ENCODE data around the gene COX4I1.
"Not testable (repeated sequence)": the region's sequence is repeated elsewhere in the genome, so short reads cannot be mapped to it uniquely, and the experiment has no call there.

COX4I1 gene

DNA sequence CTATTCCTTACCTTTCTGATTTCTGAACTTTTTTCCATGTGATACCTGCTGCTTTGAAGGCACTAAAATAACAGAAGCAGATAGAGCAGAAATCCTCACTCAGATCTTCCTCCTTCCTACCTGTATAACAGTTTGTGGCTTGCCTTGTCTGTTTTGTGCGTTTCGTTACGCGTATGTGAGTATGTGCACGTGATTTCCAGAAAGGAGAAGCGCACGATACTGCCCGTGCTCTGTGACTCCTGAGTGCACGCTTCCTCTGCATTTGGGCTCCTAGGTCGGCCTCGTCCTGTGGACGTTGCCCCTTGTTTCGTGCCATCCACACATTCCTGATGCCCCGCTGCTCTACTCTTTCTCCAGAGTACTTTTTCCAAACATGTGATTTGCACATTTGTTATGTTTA is 4.1 kb downstream of the COX4I1 start:
- no peak overlapping the region for H3K27ac ChIP-seq (ENCODE audit: low read length)
- H3K4me3 ChIP-seq (ENCODE audit: low read depth in 1 of 2, low read length in 2 of 2): no peak overlapping the region
- H3K4me1 ChIP-seq (ENCODE audit: control insufficient read depth in 1 of 2, insufficient read depth in 2 of 2, low read length in 2 of 2): peaks cover 0 to 24% of the 10 kb centered on the region in 2 donors
- H3K36me3 ChIP-seq (ENCODE audit: control insufficient read depth in 1 of 2, insufficient read depth in 2 of 2, low read length in 2 of 2): peaks cover 47 to 56% of the 10 kb centered on the region in 2 donors
- H3K9me3 ChIP-seq (ENCODE audit: control insufficient read depth in 1 of 2, low read length in 2 of 2): no peaks in the 10 kb centered on the region
- no peaks in the 10 kb centered on the region for H3K27me3 ChIP-seq (ENCODE audit: low read depth, low read length)

DNA sequence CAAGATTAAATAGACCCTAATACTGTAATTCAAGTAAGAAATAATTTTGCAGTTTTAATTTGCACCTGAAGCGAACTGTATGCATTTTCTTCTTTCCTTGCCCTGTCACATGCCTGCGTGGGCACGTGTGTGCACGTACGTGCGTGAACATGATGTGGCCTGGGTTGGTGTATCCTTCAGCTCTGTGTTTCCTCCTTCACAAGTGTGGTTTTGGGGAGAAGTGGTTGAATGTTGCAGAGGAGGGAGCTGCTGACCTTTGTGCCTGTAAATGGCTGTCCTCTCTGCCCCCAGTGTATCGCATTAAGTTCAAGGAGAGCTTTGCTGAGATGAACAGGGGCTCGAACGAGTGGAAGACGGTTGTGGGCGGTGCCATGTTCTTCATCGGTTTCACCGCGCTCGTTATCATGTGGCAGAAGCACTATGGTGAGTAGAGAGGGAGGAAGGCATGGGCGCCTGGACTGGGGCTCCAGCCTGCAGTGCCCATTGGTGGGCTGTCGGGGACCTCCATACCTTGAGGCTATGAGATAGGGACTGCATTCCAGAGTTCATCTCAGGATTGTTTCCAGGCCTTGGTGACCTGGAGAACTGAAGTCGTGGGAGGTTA is 6.0 kb downstream of the COX4I1 start:
- Histone ChIP-seq H3K9me3 (ENCODE audit: control insufficient read depth in 1 of 2, low read length in 2 of 2) (no peaks in the 10 kb centered on the region), H3K27ac (ENCODE audit: low read length) (no peak overlapping the region), H3K27me3 (ENCODE audit: low read depth, low read length) (no peaks in the 10 kb centered on the region), H3K36me3 (ENCODE audit: control insufficient read depth in 1 of 2, insufficient read depth in 2 of 2, low read length in 2 of 2) (peaks cover 47 to 56% of the 10 kb centered on the region in 2 donors), H3K4me1 (ENCODE audit: control insufficient read depth in 1 of 2, insufficient read depth in 2 of 2, low read length in 2 of 2) (peaks cover 0 to 17% of the 10 kb centered on the region in 2 donors), H3K4me3 (ENCODE audit: low read depth in 1 of 2, low read length in 2 of 2) (no peak overlapping the region)

DNA sequence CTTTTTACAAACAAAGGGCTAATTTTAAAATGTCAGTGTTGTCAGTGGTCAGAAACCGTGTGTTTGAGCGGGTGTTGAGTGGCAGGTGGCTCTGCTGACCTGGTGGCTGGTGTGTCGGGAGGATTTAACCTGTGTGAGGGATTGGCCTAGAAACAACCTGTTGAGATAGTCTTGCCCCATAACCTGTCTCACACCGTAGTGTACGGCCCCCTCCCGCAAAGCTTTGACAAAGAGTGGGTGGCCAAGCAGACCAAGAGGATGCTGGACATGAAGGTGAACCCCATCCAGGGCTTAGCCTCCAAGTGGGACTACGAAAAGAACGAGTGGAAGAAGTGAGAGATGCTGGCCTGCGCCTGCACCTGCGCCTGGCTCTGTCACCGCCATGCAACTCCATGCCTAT is 7.0 kb downstream of the COX4I1 start:
- H3K36me3 ChIP-seq (ENCODE audit: control insufficient read depth in 1 of 2, insufficient read depth in 2 of 2, low read length in 2 of 2): peaks cover 45 to 52% of the 10 kb centered on the region in 2 donors
- H3K4me3 ChIP-seq (ENCODE audit: low read depth in 1 of 2, low read length in 2 of 2): no peak overlapping the region
- no peaks in the 10 kb centered on the region for H3K9me3 ChIP-seq (ENCODE audit: control insufficient read depth in 1 of 2, low read length in 2 of 2)
- no peaks in the 10 kb centered on the region for H3K27me3 ChIP-seq (ENCODE audit: low read depth, low read length)
- H3K27ac ChIP-seq (ENCODE audit: low read length): no peak overlapping the region
- H3K4me1 ChIP-seq (ENCODE audit: control insufficient read depth in 1 of 2, insufficient read depth in 2 of 2, low read length in 2 of 2): peaks cover 0 to 7% of the 10 kb centered on the region in 2 donors

DNA sequence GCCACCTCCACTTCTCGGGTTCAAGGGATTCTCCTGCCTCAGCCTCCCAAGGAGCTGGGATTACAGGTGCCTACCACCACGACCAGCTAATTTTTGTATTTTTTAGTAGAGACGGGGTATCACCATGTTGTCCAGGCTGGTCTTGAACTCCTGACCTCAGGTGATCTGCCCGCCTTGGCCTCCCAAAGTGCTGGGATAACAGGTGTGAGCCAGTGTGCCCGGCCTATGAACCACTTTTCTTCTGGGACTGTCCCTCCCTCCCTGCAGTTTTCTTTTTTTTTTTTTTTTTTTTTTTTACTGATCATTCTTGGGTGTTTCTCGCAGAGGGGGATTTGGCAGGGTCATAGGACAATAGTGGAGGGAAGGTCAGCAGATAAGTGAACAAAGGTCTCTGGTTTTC is 7.8 kb downstream of the COX4I1 start:
- H3K27me3 ChIP-seq (ENCODE audit: low read depth, low read length); H3K27ac ChIP-seq (ENCODE audit: low read length); H3K9me3 ChIP-seq (ENCODE audit: control insufficient read depth in 1 of 2, low read length in 2 of 2); H3K4me3 ChIP-seq (ENCODE audit: low read depth in 1 of 2, low read length in 2 of 2); H3K4me1 ChIP-seq (ENCODE audit: control insufficient read depth in 1 of 2, insufficient read depth in 2 of 2, low read length in 2 of 2): not testable (repeated sequence)
- peaks cover 37 to 44% of the 10 kb centered on the region in 2 donors for H3K36me3 ChIP-seq (ENCODE audit: control insufficient read depth in 1 of 2, insufficient read depth in 2 of 2, low read length in 2 of 2)

DNA sequence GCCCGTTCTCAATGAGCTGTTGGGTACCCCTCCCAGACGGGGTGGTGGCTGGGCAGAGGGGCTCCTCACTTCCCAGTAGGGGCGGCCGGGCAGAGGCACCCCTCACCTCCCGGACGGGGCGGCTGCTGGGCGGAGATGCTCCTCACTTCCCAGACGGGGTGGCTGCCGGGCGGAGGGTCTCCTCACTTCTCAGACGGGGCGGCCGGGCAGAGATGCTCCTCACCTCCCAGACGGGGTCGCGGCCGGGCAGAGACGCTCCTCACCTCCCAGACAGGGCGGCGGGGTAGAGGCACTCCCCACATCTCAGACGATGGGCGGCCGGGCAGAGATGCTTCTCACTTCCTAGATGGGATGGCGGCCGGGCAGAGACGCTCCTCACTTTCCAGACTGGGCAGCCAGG is 8.6 kb downstream of the COX4I1 start:
- H3K36me3 ChIP-seq (ENCODE audit: control insufficient read depth in 1 of 2, insufficient read depth in 2 of 2, low read length in 2 of 2): peaks cover 29 to 39% of the 10 kb centered on the region in 2 donors
- H3K9me3 ChIP-seq (ENCODE audit: control insufficient read depth in 1 of 2, low read length in 2 of 2); H3K27ac ChIP-seq (ENCODE audit: low read length); H3K27me3 ChIP-seq (ENCODE audit: low read depth, low read length); H3K4me3 ChIP-seq (ENCODE audit: low read depth in 1 of 2, low read length in 2 of 2); H3K4me1 ChIP-seq (ENCODE audit: control insufficient read depth in 1 of 2, insufficient read depth in 2 of 2, low read length in 2 of 2): not testable (repeated sequence)

DNA sequence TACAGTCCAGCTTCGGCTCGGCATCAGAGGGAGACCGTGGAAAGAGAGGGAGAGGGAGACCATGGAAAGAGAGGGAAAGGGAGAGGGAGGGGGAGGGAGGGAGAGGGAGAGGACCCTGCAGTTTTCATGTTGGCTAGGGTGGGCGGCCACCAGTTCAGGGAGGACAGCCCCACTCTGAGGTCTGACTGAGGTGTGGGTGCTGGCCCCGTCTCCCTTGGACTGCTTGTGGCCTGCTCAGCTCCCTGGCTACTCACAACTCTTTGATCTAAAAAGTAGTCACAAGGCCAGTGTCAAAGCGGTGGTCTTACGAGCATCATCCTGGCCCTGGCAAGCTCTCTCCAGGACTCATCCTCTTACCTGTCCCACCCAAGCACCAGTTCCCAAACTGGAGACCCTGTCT is 9.4 kb downstream of the COX4I1 start:
- Histone ChIP-seq H3K4me1 (ENCODE audit: control insufficient read depth in 1 of 2, insufficient read depth in 2 of 2, low read length in 2 of 2) (no peaks in the 10 kb centered on the region), H3K27me3 (ENCODE audit: low read depth, low read length) (no peaks in the 10 kb centered on the region), H3K4me3 (ENCODE audit: low read depth in 1 of 2, low read length in 2 of 2) (no peak overlapping the region), H3K36me3 (ENCODE audit: control insufficient read depth in 1 of 2, insufficient read depth in 2 of 2, low read length in 2 of 2) (peaks cover 22 to 31% of the 10 kb centered on the region in 2 donors), H3K9me3 (ENCODE audit: control insufficient read depth in 1 of 2, low read length in 2 of 2) (no peaks in the 10 kb centered on the region), H3K27ac (ENCODE audit: low read length) (no peak overlapping the region)

DNA sequence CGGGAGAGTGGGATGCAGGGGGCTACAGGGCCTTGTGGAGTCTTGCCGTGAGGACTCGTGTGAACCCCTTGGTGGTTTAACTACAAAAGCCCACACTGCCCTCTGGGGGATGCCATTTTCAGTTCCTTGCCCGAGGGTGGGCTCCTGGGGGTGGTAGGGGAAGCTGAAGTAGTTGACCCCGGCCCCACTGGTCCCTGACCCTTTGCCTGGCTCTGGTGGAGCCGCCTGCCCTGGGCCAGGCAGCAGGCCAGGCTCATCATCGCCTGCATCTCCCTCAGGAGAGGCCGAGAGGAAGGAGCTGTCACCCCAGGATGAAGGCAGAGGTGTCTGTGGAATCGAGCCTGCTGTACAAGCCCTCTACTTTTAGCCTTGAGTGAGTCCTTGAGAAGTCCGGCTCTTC is 10.2 kb downstream of the COX4I1 start:
- Histone ChIP-seq H3K4me3 (ENCODE audit: low read depth in 1 of 2, low read length in 2 of 2) (no peak overlapping the region), H3K9me3 (ENCODE audit: control insufficient read depth in 1 of 2, low read length in 2 of 2) (no peaks in the 10 kb centered on the region), H3K36me3 (ENCODE audit: control insufficient read depth in 1 of 2, insufficient read depth in 2 of 2, low read length in 2 of 2) (peaks cover 20 to 27% of the 10 kb centered on the region in 2 donors), H3K4me1 (ENCODE audit: control insufficient read depth in 1 of 2, insufficient read depth in 2 of 2, low read length in 2 of 2) (no peaks in the 10 kb centered on the region), H3K27ac (ENCODE audit: low read length) (no peak overlapping the region), H3K27me3 (ENCODE audit: low read depth, low read length) (no peaks in the 10 kb centered on the region)

DNA sequence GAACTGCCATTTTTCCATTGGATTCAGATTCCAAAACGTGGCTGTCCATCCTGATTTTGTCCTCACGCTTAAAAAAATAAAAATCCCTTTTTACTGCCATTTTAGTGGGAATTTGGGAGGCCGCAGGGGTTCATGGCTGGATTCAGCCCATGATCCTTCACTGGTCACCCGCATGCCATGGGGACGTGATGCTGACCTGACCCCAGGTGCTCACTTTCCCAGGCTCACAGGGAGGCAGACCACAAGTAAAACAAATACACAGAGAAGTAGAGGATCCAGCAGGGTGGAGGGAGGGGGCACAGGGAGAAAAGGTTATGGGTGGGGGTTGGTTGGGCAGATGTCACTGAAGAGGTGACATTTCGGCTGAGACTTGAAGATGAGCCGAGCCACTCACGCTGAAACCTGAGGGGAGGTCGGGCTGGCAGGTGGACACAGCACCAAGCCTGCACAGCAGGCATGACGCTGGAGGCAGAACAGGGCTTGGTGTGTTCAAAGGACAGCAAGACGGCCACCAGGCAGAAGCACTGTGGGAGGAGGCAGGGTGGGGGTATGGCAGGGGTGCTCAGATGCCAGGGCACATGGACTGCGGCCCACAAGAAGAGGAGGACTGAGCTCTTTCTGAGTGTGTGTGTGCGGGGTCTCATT is 10.7 kb downstream of the COX4I1 start:
- Histone ChIP-seq H3K27me3 (ENCODE audit: low read depth, low read length) (no peaks in the 10 kb centered on the region), H3K27ac (ENCODE audit: low read length) (no peak overlapping the region), H3K9me3 (ENCODE audit: control insufficient read depth in 1 of 2, low read length in 2 of 2) (no peaks in the 10 kb centered on the region), H3K36me3 (ENCODE audit: control insufficient read depth in 1 of 2, insufficient read depth in 2 of 2, low read length in 2 of 2) (peaks cover 15 to 21% of the 10 kb centered on the region in 2 donors), H3K4me3 (ENCODE audit: low read depth in 1 of 2, low read length in 2 of 2) (no peak overlapping the region), H3K4me1 (ENCODE audit: control insufficient read depth in 1 of 2, insufficient read depth in 2 of 2, low read length in 2 of 2) (no peaks in the 10 kb centered on the region)

DNA sequence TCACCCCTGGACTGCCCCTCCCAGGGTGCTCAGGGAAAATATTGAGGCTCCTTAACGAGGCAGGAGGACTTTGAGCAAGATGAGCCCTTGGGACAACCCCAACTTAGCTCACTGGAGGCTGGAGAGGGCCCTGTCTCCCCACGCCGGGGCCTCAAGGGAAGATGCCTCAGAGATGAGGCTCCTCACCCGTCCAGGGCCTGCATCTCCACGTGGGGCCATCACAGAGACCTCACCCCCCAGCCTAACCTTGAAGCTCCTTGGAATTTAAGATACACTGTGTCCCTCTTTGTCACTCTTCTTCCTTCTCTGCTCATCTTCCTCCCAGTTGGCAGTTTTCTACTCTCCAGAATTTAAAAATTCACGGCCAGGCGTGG is 11.2 kb downstream of the COX4I1 start:
- H3K27me3 ChIP-seq (ENCODE audit: low read depth, low read length): no peaks in the 10 kb centered on the region
- H3K9me3 ChIP-seq (ENCODE audit: control insufficient read depth in 1 of 2, low read length in 2 of 2): no peaks in the 10 kb centered on the region
- peaks cover 10 to 16% of the 10 kb centered on the region in 2 donors for H3K36me3 ChIP-seq (ENCODE audit: control insufficient read depth in 1 of 2, insufficient read depth in 2 of 2, low read length in 2 of 2)
- H3K4me1 ChIP-seq (ENCODE audit: control insufficient read depth in 1 of 2, insufficient read depth in 2 of 2, low read length in 2 of 2): no peaks in the 10 kb centered on the region
- H3K4me3 ChIP-seq (ENCODE audit: low read depth in 1 of 2, low read length in 2 of 2): no peak overlapping the region
- H3K27ac ChIP-seq (ENCODE audit: low read length): no peak overlapping the region

DNA sequence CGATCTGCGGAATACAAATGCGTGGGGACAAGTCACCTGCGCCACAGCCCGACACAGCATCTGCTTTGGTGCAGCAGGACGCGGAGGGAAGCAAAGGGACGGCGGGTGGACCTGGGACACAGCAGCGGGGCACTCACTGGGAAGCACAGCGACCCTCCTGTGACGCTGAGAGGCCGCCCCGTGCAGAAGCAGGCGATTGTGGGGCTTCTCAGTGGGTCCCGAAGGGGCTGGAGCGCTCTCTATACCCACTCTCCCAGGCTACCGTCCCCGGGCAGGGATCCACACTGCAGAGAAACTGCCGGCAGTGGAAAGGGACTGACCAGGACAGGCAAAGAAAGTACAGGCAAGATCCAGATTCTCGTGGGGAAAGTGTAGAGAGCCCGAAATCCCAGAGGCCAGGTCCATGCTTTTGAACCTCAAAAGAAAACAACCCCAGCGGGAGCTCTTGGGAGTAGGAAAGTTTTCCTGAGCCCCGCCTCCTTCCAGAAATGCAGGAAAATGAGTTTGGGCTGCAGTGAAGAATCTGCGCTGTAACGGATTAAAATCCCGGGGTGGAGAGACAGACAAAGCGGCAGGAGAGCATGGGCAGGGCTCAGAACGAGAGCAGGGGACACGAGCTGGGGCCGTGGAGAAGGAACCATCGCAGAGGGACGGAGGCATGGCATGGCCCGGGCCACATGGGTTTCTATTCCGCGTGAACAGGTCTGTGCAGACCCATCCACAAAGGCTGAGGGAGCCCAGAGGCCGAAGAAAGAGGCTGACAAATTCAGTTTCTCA is 12.7 kb downstream of the COX4I1 start:
- Histone ChIP-seq H3K9me3 (ENCODE audit: control insufficient read depth in 1 of 2, low read length in 2 of 2) (no peaks in the 10 kb centered on the region), H3K4me3 (ENCODE audit: low read depth in 1 of 2, low read length in 2 of 2) (no peak overlapping the region), H3K36me3 (ENCODE audit: control insufficient read depth in 1 of 2, insufficient read depth in 2 of 2, low read length in 2 of 2) (peaks cover 0 to 1% of the 10 kb centered on the region in 2 donors), H3K4me1 (ENCODE audit: control insufficient read depth in 1 of 2, insufficient read depth in 2 of 2, low read length in 2 of 2) (no peaks in the 10 kb centered on the region), H3K27me3 (ENCODE audit: low read depth, low read length) (no peaks in the 10 kb centered on the region), H3K27ac (ENCODE audit: low read length) (no peak overlapping the region)

DNA sequence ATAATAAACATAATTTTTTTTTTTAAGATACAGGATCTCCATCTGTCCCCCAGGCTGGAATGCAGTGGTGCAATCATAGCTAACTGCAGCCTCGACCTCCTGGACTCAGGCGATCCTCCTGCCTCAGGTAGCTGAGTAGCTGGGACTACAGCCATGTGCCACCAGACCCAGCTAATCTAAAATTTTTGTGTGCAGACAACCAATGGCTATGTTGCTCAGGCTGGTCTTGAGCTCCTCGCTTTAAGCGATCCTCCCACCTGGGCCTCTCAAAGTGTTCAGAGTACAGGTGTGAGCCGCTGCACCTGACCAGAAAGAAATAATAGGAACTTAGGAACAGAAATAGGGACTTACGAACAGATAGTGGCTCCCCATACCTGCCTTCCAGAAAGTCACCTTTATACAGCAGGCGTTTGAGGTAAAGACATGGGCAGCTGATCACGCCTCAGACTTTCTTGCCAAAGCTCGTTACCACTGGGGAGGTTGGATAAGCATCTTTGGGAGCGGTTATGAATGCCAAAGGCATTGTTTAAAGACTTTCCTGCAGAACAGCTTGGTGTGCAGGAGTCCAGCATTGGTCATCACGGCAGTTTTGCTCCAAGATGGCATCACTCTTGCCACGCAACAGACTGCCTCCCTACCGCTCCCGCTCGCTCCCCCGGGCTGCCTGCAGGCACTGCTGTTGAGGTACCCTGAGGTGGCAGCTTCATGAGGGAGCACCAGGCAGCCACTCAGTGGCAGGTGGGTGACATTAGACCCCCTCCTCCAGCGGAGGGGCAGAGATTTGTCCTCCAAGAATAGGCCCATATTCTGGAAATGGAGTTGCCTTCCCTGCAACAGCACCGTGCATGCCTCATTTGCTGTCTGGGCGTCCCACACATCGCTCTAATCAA is 13.6 kb downstream of the COX4I1 start:
- H3K4me3 ChIP-seq (ENCODE audit: low read depth in 1 of 2, low read length in 2 of 2): no peak overlapping the region
- H3K9me3 ChIP-seq (ENCODE audit: control insufficient read depth in 1 of 2, low read length in 2 of 2): no peaks in the 10 kb centered on the region
- H3K4me1 ChIP-seq (ENCODE audit: control insufficient read depth in 1 of 2, insufficient read depth in 2 of 2, low read length in 2 of 2): no peaks in the 10 kb centered on the region
- H3K27ac ChIP-seq (ENCODE audit: low read length): no peak overlapping the region
- no peaks in the 10 kb centered on the region for H3K27me3 ChIP-seq (ENCODE audit: low read depth, low read length)
- no peaks in the 10 kb centered on the region for H3K36me3 ChIP-seq (ENCODE audit: control insufficient read depth in 1 of 2, insufficient read depth in 2 of 2, low read length in 2 of 2)
